ENCODE results near the gene PROSER1.

The PROSER1 gene

GRCh38 chr13:39054112-39054511, 16.2 kb upstream of the PROSER1 start:
- H3K4me3 ChIP-seq (ENCODE audit: insufficient read length, low read depth), result no peak overlapping the region
- peaks cover 4% of the 10 kb centered on the region; the same call in 1 of the 2 replicates for H3K9me3 ChIP-seq (ENCODE audit: insufficient read depth, low read length)
- H3K27me3 ChIP-seq (ENCODE audit: insufficient read depth, insufficient read length), result no peaks in the 10 kb centered on the region
- H3K36me3 ChIP-seq (ENCODE audit: insufficient read depth, insufficient read length, low read length), result no peaks in the 10 kb centered on the region
- TF ChIP-seq YY1 (IDR thresholded peaks at IDR 0.05; ENCODE audit: insufficient read depth, insufficient read length), result no peak
- TF ChIP-seq SUZ12 (IDR thresholded peaks at IDR 0.05; ENCODE audit: extremely low read depth, insufficient read depth, insufficient read length), result no peak
- no peak for TF ChIP-seq ZNF274 (IDR thresholded peaks at IDR 0.05; ENCODE audit: low read depth, low read length)
- H3K4me1 ChIP-seq (ENCODE audit: insufficient read depth, insufficient read length), result no peaks in the 10 kb centered on the region
- DNase-seq (ENCODE audit: low read depth, low spot score), result no peak
- H3K9ac ChIP-seq (ENCODE audit: insufficient read length, low read depth), result no peak overlapping the region

GRCh38 chr13:39052944-39053343, 15.1 kb upstream of the PROSER1 start:
- Histone ChIP-seq H3K4me1 (ENCODE audit: insufficient read depth, insufficient read length) (no peaks in the 10 kb centered on the region), H3K9ac (ENCODE audit: insufficient read length, low read depth) (no peak overlapping the region), H3K4me3 (ENCODE audit: insufficient read length, low read depth) (no peak overlapping the region), H3K36me3 (ENCODE audit: insufficient read depth, insufficient read length, low read length) (no peaks in the 10 kb centered on the region), H3K27me3 (ENCODE audit: insufficient read depth, insufficient read length) (no peaks in the 10 kb centered on the region), H3K9me3 (ENCODE audit: insufficient read depth, low read length) (peaks cover 4% of the 10 kb centered on the region; the same call in 1 of the 2 replicates)
- no peak for DNase-seq (ENCODE audit: low read depth, low spot score)
- TF ChIP-seq ZNF274 (IDR thresholded peaks at IDR 0.05; ENCODE audit: low read depth, low read length) (no peak), YY1 (IDR thresholded peaks at IDR 0.05; ENCODE audit: insufficient read depth, insufficient read length) (no peak)

GRCh38 chr13:39051157-39051556, 13.3 kb upstream of the PROSER1 start:
- Histone ChIP-seq H3K4me1 (ENCODE audit: insufficient read depth, insufficient read length) (no peaks in the 10 kb centered on the region), H3K27me3 (ENCODE audit: insufficient read depth, insufficient read length) (no peaks in the 10 kb centered on the region), H3K9ac (ENCODE audit: insufficient read length, low read depth) (no peak overlapping the region), H3K9me3 (ENCODE audit: insufficient read depth, low read length) (peaks cover 3% of the 10 kb centered on the region; the same call in 1 of the 2 replicates), H3K36me3 (ENCODE audit: insufficient read depth, insufficient read length, low read length) (no peaks in the 10 kb centered on the region), H3K4me3 (ENCODE audit: insufficient read length, low read depth) (no peak overlapping the region)
- TF ChIP-seq YY1 (IDR thresholded peaks at IDR 0.05; ENCODE audit: insufficient read depth, insufficient read length) (no peak), ZNF274 (IDR thresholded peaks at IDR 0.05; ENCODE audit: low read depth, low read length) (no peak), SUZ12 (IDR thresholded peaks at IDR 0.05; ENCODE audit: extremely low read depth, insufficient read depth, insufficient read length) (no peak)
- no peak for DNase-seq (ENCODE audit: low read depth, low spot score)

GRCh38 chr13:39049274-39049673, 11.4 kb upstream of the PROSER1 start:
- TF ChIP-seq YY1 (IDR thresholded peaks at IDR 0.05; ENCODE audit: insufficient read depth, insufficient read length) (no peak), ZNF274 (IDR thresholded peaks at IDR 0.05; ENCODE audit: low read depth, low read length) (no peak), SUZ12 (IDR thresholded peaks at IDR 0.05; ENCODE audit: extremely low read depth, insufficient read depth, insufficient read length) (no peak)
- Histone ChIP-seq H3K4me1 (ENCODE audit: insufficient read depth, insufficient read length) (no peaks in the 10 kb centered on the region), H3K36me3 (ENCODE audit: insufficient read depth, insufficient read length, low read length) (no peaks in the 10 kb centered on the region), H3K4me3 (ENCODE audit: insufficient read length, low read depth) (no peak overlapping the region), H3K9ac (ENCODE audit: insufficient read length, low read depth) (no peak overlapping the region), H3K9me3 (ENCODE audit: insufficient read depth, low read length) (no peaks in the 10 kb centered on the region), H3K27me3 (ENCODE audit: insufficient read depth, insufficient read length) (no peaks in the 10 kb centered on the region)
- DNase-seq (ENCODE audit: low read depth, low spot score), result no peak

GRCh38 chr13:39048806-39049205, 10.9 kb upstream of the PROSER1 start:
- Histone ChIP-seq H3K27me3 (ENCODE audit: insufficient read depth, insufficient read length) (no peaks in the 10 kb centered on the region), H3K4me3 (ENCODE audit: insufficient read length, low read depth) (no peak overlapping the region), H3K36me3 (ENCODE audit: insufficient read depth, insufficient read length, low read length) (no peaks in the 10 kb centered on the region), H3K9me3 (ENCODE audit: insufficient read depth, low read length) (no peaks in the 10 kb centered on the region), H3K9ac (ENCODE audit: insufficient read length, low read depth) (no peak overlapping the region), H3K4me1 (ENCODE audit: insufficient read depth, insufficient read length) (no peaks in the 10 kb centered on the region)
- TF ChIP-seq YY1 (IDR thresholded peaks at IDR 0.05; ENCODE audit: insufficient read depth, insufficient read length), result no peak
- no peak for TF ChIP-seq SUZ12 (IDR thresholded peaks at IDR 0.05; ENCODE audit: extremely low read depth, insufficient read depth, insufficient read length)
- TF ChIP-seq ZNF274 (IDR thresholded peaks at IDR 0.05; ENCODE audit: low read depth, low read length), result no peak
- DNase-seq (ENCODE audit: low read depth, low spot score), result no peak

- no peak for TF ChIP-seq SUZ12 (IDR thresholded peaks at IDR 0.05; ENCODE audit: extremely low read depth, insufficient read depth, insufficient read length)
- no peaks in the 10 kb centered on the region for H3K4me1 ChIP-seq (ENCODE audit: insufficient read depth, insufficient read length)
- H3K36me3 ChIP-seq (ENCODE audit: insufficient read depth, insufficient read length, low read length), result no peaks in the 10 kb centered on the region
- no peaks in the 10 kb centered on the region for H3K27me3 ChIP-seq (ENCODE audit: insufficient read depth, insufficient read length)
- H3K4me3 ChIP-seq (ENCODE audit: insufficient read length, low read depth), result no peak overlapping the region
- DNase-seq (ENCODE audit: low read depth, low spot score), result no peak
- no peak overlapping the region for H3K9ac ChIP-seq (ENCODE audit: insufficient read length, low read depth)
- no peaks in the 10 kb centered on the region for H3K9me3 ChIP-seq (ENCODE audit: insufficient read depth, low read length)
These were observed 9.7 kb upstream of the PROSER1 start for GRCh38 chr13:39047560-39047959.

- no peaks in the 10 kb centered on the region for H3K9me3 ChIP-seq (ENCODE audit: insufficient read depth, low read length)
- TF ChIP-seq YY1 (IDR thresholded peaks at IDR 0.05; ENCODE audit: insufficient read depth, insufficient read length) (no peak), SUZ12 (IDR thresholded peaks at IDR 0.05; ENCODE audit: extremely low read depth, insufficient read depth, insufficient read length) (no peak), ZNF274 (IDR thresholded peaks at IDR 0.05; ENCODE audit: low read depth, low read length) (no peak)
- H3K9ac ChIP-seq (ENCODE audit: insufficient read length, low read depth), result no peak overlapping the region
- no peak overlapping the region for H3K4me3 ChIP-seq (ENCODE audit: insufficient read length, low read depth)
- H3K36me3 ChIP-seq (ENCODE audit: insufficient read depth, insufficient read length, low read length), result no peaks in the 10 kb centered on the region
- no peaks in the 10 kb centered on the region for H3K4me1 ChIP-seq (ENCODE audit: insufficient read depth, insufficient read length)
- DNase-seq (ENCODE audit: low read depth, low spot score), result no peak
- no peaks in the 10 kb centered on the region for H3K27me3 ChIP-seq (ENCODE audit: insufficient read depth, insufficient read length)
These were observed 6.6 kb upstream of the PROSER1 start for GRCh38 chr13:39044536-39044935.

- Histone ChIP-seq H3K27me3 (ENCODE audit: insufficient read depth, insufficient read length) (no peaks in the 10 kb centered on the region), H3K36me3 (ENCODE audit: insufficient read depth, insufficient read length, low read length) (no peaks in the 10 kb centered on the region), H3K4me3 (ENCODE audit: insufficient read length, low read depth) (no peak overlapping the region), H3K4me1 (ENCODE audit: insufficient read depth, insufficient read length) (no peaks in the 10 kb centered on the region), H3K9me3 (ENCODE audit: insufficient read depth, low read length) (no peaks in the 10 kb centered on the region), H3K9ac (ENCODE audit: insufficient read length, low read depth) (no peak overlapping the region)
- no peak for DNase-seq (ENCODE audit: low read depth, low spot score)
- no peak for TF ChIP-seq SUZ12 (IDR thresholded peaks at IDR 0.05; ENCODE audit: extremely low read depth, insufficient read depth, insufficient read length)
- TF ChIP-seq ZNF274 (IDR thresholded peaks at IDR 0.05; ENCODE audit: low read depth, low read length), result no peak
- no peak for TF ChIP-seq YY1 (IDR thresholded peaks at IDR 0.05; ENCODE audit: insufficient read depth, insufficient read length)
These were observed 2.3 kb upstream of the PROSER1 start for GRCh38 chr13:39040206-39040605.
